Measurements from ENCODE around the gene ZNF708. TPM values are rescaled to one million over a fixed set of nuclear protein-coding genes. Genes with fewer than 3 reads are reported as not detected.

The ZNF708 gene
- total and polyA plus RNA-seq, 2 of the 8 experiments (the other 6 are each of a cell fraction or from before 2014, with no cell fraction given): 4.1 to 40.0 TPM

- no peak for TF ChIP-seq CHD7 (IDR thresholded peaks at IDR 0.05; ENCODE audit: insufficient replicate concordance, low read length)
- TF ChIP-seq POLR2A (IDR thresholded peaks at IDR 0.05; ENCODE audit: control extremely low read depth in 1 of 2, low read depth in 2 of 2, low read length in 2 of 2): no peak
- peak; percentile 68; the same call in 1 of the 2 replicates for TF ChIP-seq POLR2AphosphoS5 (IDR thresholded peaks at IDR 0.05; ENCODE audit: low read depth, low read length)
Observed at GRCh38 chr19:21317821-21318220, 11.4 kb downstream of the ZNF708 start (continued).
